K562 (cell line): ENCODE data around the gene PSMG3. TPM values are rescaled to one million over a fixed set of nuclear protein-coding genes. Genes with fewer than 3 reads are reported as not detected.

ENCODE experiments used
- ATAC-seq: fragments of 200-7000 bp; cut with Tn5 transposase; 3 replicates; pipeline ENCODE4 v1.9.1; 2020; ENCODE audit warnings: moderate library complexity
- BruUV-seq: library from RNA; stranded (reverse); fragments of 400-500 nt; replicated peaks from 2 replicates; lab custom pipeline; 2021; lab: Mats Ljungman, UMichigan
- CTCF ChIA-PET: fragments of 300-600 bp; formaldehyde crosslinking; extraction: SDS; loops from one replicate; lab custom pipeline; 2021; ENCODE audit warnings: low intra/inter-chr PET ratio; lab: Yijun Ruan, JAX
- POLR2A ChIA-PET: fragments of 300-600, 350-650 bp; sonication (Branson Sonifier 250); formaldehyde crosslinking; extraction: SDS; loops from one replicate; lab custom pipeline; 2021; ENCODE audit warnings: antibody characterized with exemption, inconsistent platforms; lab: Yijun Ruan, JAX
- DNase-seq, 4 experiments: peaks; one replicate each; pipeline versions ENCODE4 v3.0.0 to v3.0.0-alpha.2; 2011 to 2018; ENCODE audit warnings: low spot score in 3 of 4, mixed read lengths in 3 of 4; ENCODE audit errors: extremely low read depth in 1 of 4
- FAIRE-seq: peaks from 2 replicates; lab custom pipeline; 2011; peaks lifted over from hg19 to GRCh38; lab: Jason Lieb, UNC
- H2AFZ ChIP-seq: 2 replicates; pipeline ENCODE4 v1.6.0; 2011; ENCODE audit warnings: low read depth, low read length, control low read depth, inconsistent platforms
- H3K27ac ChIP-seq: fragments of 200-600 bp; 3 replicates; pipeline ENCODE4 v1.8.0; 2011; ENCODE audit warnings: low read depth, mild to moderate bottlenecking, control low read depth, inconsistent platforms, low read length, moderate library complexity, mixed read lengths; ENCODE audit errors: extremely low read depth
- H3K27me3 ChIP-seq, 2 experiments: fragments of 300-600 bp in 1 of 2; 2 replicates in 1 of 2; 3 replicates in 1 of 2; pipeline versions ENCODE4 v1.6.0 to v1.8.0; 2011; ENCODE audit warnings: inconsistent platforms in 2 of 2, low read length in 2 of 2, mild to moderate bottlenecking in 1 of 2, mixed read lengths in 1 of 2, moderate library complexity in 1 of 2; ENCODE audit not compliant: control insufficient read depth in 2 of 2, insufficient read depth in 2 of 2
- H3K36me3 ChIP-seq: fragments of 300-600 bp; 3 replicates; pipeline ENCODE4 v1.8.0; 2011; ENCODE audit warnings: mild to moderate bottlenecking, low read length, inconsistent platforms; ENCODE audit not compliant: control insufficient read depth, insufficient read depth
- H3K4me1 ChIP-seq, 2 experiments: fragments of 200-600 bp in 1 of 2; replicated peaks in 1 of 2; 2 replicates in 1 of 2; 3 replicates in 1 of 2; pipeline versions ENCODE4 v1.5.1 to v1.8.0; 2011; ENCODE audit warnings: inconsistent platforms in 2 of 2, low read length in 2 of 2, mild to moderate bottlenecking in 1 of 2, mixed read lengths in 1 of 2, moderate library complexity in 1 of 2; ENCODE audit not compliant: control insufficient read depth in 2 of 2, insufficient read depth in 2 of 2
- H3K4me2 ChIP-seq: 2 replicates; pipeline ENCODE4 v1.6.1; 2011; ENCODE audit warnings: low read length, control low read depth, inconsistent platforms, mixed read lengths; ENCODE audit not compliant: insufficient read depth
- H3K4me3 ChIP-seq: fragments of 200-600 bp; sonication (generic), shearing (Covaris generic); 2 replicates; pipeline ENCODE4 v1.5.1; 2016; ENCODE audit warnings: control low read depth, inconsistent platforms
- H3K79me2 ChIP-seq: fragments of 200-600 bp; 3 replicates; pipeline ENCODE4 v1.8.0; 2011; ENCODE audit warnings: low read length, inconsistent platforms; ENCODE audit not compliant: control insufficient read depth, insufficient read depth
- H3K9ac ChIP-seq, 2 experiments: 2 replicates each; pipeline versions ENCODE4 v1.6.0 to v1.6.1; 2011; ENCODE audit warnings: low read depth in 2 of 2, low read length in 2 of 2, control low read depth in 1 of 2, inconsistent platforms in 1 of 2, mild to moderate bottlenecking in 1 of 2, mixed read lengths in 1 of 2; ENCODE audit not compliant: insufficient read depth in 1 of 2
- H3K9me1 ChIP-seq: one replicate; pipeline ENCODE4 v1.6.0; 2011; ENCODE audit warnings: inconsistent platforms, mild to moderate bottlenecking, low read length, moderate library complexity; ENCODE audit not compliant: control insufficient read depth, insufficient read depth
- H3K9me3 ChIP-seq: replicated peaks from 2 replicates; pipeline ENCODE4 v1.5.1; 2011; ENCODE audit warnings: low read depth, low read length, inconsistent platforms; ENCODE audit not compliant: control insufficient read depth, insufficient read depth
- H4K20me1 ChIP-seq: replicated peaks from 2 replicates; pipeline ENCODE4 v1.6.1; 2011; ENCODE audit warnings: low read length, inconsistent platforms, mixed read lengths; ENCODE audit not compliant: control insufficient read depth, insufficient read depth
- SNIP1 ChIP-seq: fragments of 450-650 bp; IDR thresholded peaks from 2 replicates; pipeline ENCODE4 v1.7.1; 2017; ENCODE audit warnings: low read depth, mild to moderate bottlenecking
- ZNF316 ChIP-seq: fragments of 450-650 bp; IDR thresholded peaks from 2 replicates; pipeline ENCODE4 v1.6.1; 2016
- WGBS: fragments of 100-300 bp; shearing (Covaris generic); methylation state at CpG from one replicate; pipeline ENCODE4 v1.1.6; 2016; ENCODE audit warnings: low coverage, mixed read lengths; ENCODE audit not compliant: insufficient coverage; ENCODE audit errors: missing lambda C conversion rate; 5-methylcytosine and 5-hydroxymethylcytosine counted together
- in situ Hi-C: fragments of 300-500 bp; cut with MboI; formaldehyde crosslinking; loops from 4 replicates; pipeline ENCODE4 v1.15.0; 2018; ENCODE audit warnings: inconsistent platforms, mixed read lengths
- intact Hi-C: fragments of 100-400 bp; cut with micrococcal nuclease; formaldehyde crosslinking; loops from 2 replicates; pipeline ENCODE4 v1.14.2; 2022
- polyA plus RNA-seq, 8 experiments: library from polyadenylated mRNA; depleted of rRNA in 4 of 8; stranded (reverse) in 5 of 8; unstranded in 3 of 8; fragments of >200 nt; fragmentation: Nextera tagmentation in 2 of 8; fragmentation: Illumina TruSeq in 1 of 8; extraction: Ambion mirVana in 2 of 8; extraction: Trizol in 1 of 8; gene quantifications; 2 replicates each; pipeline versions ENCODE4 v1.2.1 to v1.2.3, GENCODE V29; 2011 to 2014; ENCODE audit warnings: inconsistent platforms in 1 of 8, missing spikeins in 1 of 8
- total RNA-seq, 7 experiments: library from RNA; depleted of rRNA in 6 of 7; stranded (reverse); fragments of >200 nt in 6 of 7; fragmentation: Illumina TruSeq in 2 of 7; extraction: Trizol in 2 of 7; gene quantifications; 2 replicates each; pipeline versions ENCODE4 v1.2.1 to v1.2.3, GENCODE V29; 2011 to 2021; ENCODE audit warnings: low replicate concordance in 1 of 7

The PSMG3 gene
- total and polyA plus RNA-seq, 9 of the 15 experiments (the other 6 are each of a cell fraction or from before 2014, with no cell fraction given): 34.8 to 122 (median 80.1) TPM

DNA sequence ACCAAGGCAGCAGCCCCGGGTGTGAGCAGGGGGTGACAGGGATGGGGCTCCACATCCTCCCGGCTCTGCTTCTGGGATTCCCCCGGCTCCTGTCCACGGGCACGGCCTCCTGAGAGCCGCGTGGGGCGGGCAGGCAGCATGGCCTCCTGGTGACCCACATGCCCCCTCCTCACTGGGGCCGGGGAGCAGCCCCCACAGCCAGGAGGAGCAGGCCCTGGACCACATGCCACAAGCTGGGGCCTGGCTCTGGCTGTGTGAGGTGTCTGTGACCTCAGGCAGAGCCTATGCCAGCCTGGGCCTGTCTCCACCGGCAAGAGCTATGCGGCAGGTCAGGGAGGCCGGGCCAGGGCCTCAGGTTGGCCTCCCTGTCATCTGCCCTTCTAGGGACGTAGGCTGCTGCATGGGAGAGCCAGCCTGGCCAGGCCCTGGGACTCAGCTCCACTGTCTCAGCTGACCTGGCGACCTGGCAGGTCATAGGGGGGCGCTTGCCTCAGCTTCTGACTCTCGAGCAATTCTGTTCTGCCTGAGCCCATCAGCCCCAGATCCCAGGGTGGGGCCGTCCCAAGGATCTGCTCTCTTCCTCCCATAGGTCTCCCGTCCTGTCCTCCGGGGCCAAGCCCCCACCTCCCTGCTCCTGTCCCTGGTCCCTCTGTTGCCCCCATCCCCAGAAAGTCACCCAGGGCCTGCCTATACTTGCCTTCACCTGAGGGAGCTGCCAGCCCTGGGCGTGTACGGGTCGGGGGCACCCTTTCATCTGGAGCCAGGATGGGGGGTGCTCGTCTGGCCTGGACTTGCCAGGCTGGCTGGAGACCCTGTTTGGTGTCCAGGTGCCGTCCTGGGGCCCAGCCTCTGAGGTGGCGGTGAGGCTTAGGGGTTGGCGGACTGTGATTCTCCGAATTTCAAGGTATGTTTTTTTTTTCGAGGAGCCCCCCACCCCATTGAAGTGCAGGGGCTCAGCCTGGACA is 9.9 kb downstream of the PSMG3 start:
- WGBS: 49% methylated on average over 25 of the region's 28 CpGs
- Histone ChIP-seq H2AFZ (no peak overlapping the region), H3K27ac (no peak overlapping the region), H3K9me1 (no peaks in the 10 kb centered on the region), H3K79me2 (no peaks in the 10 kb centered on the region)
- in situ Hi-C loops: no loop called here
- POLR2A ChIA-PET: interaction anchor here (0.6 kb wide), 1 partner anchor 30 kb away, joined by 3 read pairs; no protein-coding TSS in a partner anchor
- TF ChIP-seq SNIP1 (no peak), ZNF316 (no peak)
- TF ChIP-seq, all 486 proteins: peak for 0
- ATAC-seq: no peak
- FAIRE-seq: no peak
- CTCF ChIA-PET: no interaction called here
- peaks cover 0 to 71% of the 10 kb centered on the region in 2 experiments; a peak in 4 of 5 replicates for H3K4me1 ChIP-seq
- no peak overlapping the region for H3K4me3 ChIP-seq
- no TSS peak for BruUV-seq
- H3K9me3 ChIP-seq: no peaks in the 10 kb centered on the region
- H3K4me2 ChIP-seq: no peak overlapping the region
- no peak for DNase-seq
- no peaks in the 10 kb centered on the region for H3K36me3 ChIP-seq
- no peaks in the 10 kb centered on the region for H3K27me3 ChIP-seq
- no peaks in the 10 kb centered on the region for H4K20me1 ChIP-seq
- peak overlapping the region in 1 of 2 experiments; percentile 52; a peak in 2 of 4 replicates for H3K9ac ChIP-seq
- intact Hi-C loops: loop anchor here (5.0 kb wide), 1 partner anchor 53 kb away; no protein-coding TSS in a partner anchor
